SK-N-SH treated with all-trans-retinoic acid at 6 μM for 48 hours (cell line): Measurements from ENCODE around the gene TMEM132D.

ENCODE experiments used
- ARNTL ChIP-seq: fragments of 450-650 bp; formaldehyde crosslinking; IDR thresholded peaks from 2 replicates; pipeline ENCODE4 v1.5.0; 2020; ENCODE audit warnings: low read depth, mild to moderate bottlenecking, moderate library complexity, borderline replicate concordance
- PPARA ChIP-seq: fragments of 250-450 bp; sonication (Bioruptor Pico); IDR thresholded peaks from 2 replicates; pipeline ENCODE4 v1.5.0; 2020; ENCODE audit warnings: mild to moderate bottlenecking, borderline replicate concordance
- TCF4 ChIP-seq: fragments of 250-450 bp; sonication (Bioruptor Pico); IDR thresholded peaks from 2 replicates; pipeline ENCODE4 v1.8.0; 2021; ENCODE audit warnings: mild to moderate bottlenecking, moderate library complexity, borderline replicate concordance
- ZC3H10 ChIP-seq: fragments of 250-450 bp; sonication (Bioruptor Pico); IDR thresholded peaks from 2 replicates; pipeline ENCODE4 v1.5.1; 2021; ENCODE audit warnings: mild to moderate bottlenecking, moderate library complexity
- ZFP30 ChIP-seq: fragments of 450-650 bp; formaldehyde crosslinking; IDR thresholded peaks from 2 replicates; pipeline ENCODE4 v1.5.0; 2022; ENCODE audit warnings: mild to moderate bottlenecking, moderate library complexity
- ZNF70 ChIP-seq: fragments of 450-650 bp; formaldehyde crosslinking; IDR thresholded peaks from 2 replicates; pipeline ENCODE4 v1.5.0; 2020; ENCODE audit warnings: mild to moderate bottlenecking, moderate library complexity
- TF ChIP-seq, protein P1 (sequence below): fragments of 250-450 bp; sonication (Bioruptor Pico); IDR thresholded peaks from 2 replicates; pipeline ENCODE4 v1.8.0; 2020; ENCODE audit warnings: mild to moderate bottlenecking, moderate library complexity, borderline replicate concordance
- TF ChIP-seq, protein P2 (sequence below): fragments of 250-450 bp; sonication (Bioruptor Pico); IDR thresholded peaks from 2 replicates; pipeline ENCODE4 v1.5.1; 2020; ENCODE audit warnings: low read depth, mild to moderate bottlenecking, moderate library complexity
- TF ChIP-seq, protein P3 (sequence below): fragments of 250-450 bp; sonication (Bioruptor Pico); IDR thresholded peaks from 2 replicates; pipeline ENCODE4 v1.5.1; 2021; ENCODE audit warnings: mild to moderate bottlenecking, moderate library complexity

DNA sequence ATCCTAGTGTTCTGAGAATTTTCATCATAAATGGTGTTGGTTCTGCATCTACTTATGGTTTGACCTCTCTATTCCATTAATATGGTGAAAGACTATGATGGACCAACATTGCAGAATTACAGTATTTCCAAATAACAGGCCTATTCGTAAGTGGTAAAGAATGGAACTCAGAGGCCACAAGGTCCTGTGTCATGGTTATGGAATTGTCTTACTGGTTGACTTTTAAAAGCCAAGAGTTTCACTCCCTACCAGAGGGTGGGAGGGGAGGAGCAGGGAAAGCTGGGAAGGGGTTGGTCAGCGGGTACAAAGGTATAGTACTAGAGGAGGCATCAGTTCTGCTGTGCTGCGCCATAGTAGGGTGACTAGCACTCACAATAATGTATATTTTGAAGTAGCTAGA lies 153.4 kb downstream of the TMEM132D start:
- TF ChIP-seq, protein P1, sequence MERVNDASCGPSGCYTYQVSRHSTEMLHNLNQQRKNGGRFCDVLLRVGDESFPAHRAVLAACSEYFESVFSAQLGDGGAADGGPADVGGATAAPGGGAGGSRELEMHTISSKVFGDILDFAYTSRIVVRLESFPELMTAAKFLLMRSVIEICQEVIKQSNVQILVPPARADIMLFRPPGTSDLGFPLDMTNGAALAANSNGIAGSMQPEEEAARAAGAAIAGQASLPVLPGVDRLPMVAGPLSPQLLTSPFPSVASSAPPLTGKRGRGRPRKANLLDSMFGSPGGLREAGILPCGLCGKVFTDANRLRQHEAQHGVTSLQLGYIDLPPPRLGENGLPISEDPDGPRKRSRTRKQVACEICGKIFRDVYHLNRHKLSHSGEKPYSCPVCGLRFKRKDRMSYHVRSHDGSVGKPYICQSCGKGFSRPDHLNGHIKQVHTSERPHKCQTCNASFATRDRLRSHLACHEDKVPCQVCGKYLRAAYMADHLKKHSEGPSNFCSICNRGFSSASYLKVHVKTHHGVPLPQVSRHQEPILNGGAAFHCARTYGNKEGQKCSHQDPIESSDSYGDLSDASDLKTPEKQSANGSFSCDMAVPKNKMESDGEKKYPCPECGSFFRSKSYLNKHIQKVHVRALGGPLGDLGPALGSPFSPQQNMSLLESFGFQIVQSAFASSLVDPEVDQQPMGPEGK (CRISPR knock-in tag): no peak
- TF ChIP-seq ZNF70 (no peak), ZC3H10 (no peak), ZFP30 (CRISPR knock-in tag) (no peak), ARNTL (CRISPR knock-in tag) (no peak), TCF4 (CRISPR knock-in tag) (no peak), PPARA (no peak)
- TF ChIP-seq, protein P2, sequence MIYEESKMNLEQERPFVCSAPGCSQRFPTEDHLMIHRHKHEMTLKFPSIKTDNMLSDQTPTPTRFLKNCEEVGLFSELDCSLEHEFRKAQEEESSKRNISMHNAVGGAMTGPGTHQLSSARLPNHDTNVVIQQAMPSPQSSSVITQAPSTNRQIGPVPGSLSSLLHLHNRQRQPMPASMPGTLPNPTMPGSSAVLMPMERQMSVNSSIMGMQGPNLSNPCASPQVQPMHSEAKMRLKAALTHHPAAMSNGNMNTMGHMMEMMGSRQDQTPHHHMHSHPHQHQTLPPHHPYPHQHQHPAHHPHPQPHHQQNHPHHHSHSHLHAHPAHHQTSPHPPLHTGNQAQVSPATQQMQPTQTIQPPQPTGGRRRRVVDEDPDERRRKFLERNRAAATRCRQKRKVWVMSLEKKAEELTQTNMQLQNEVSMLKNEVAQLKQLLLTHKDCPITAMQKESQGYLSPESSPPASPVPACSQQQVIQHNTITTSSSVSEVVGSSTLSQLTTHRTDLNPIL (CRISPR knock-in tag): no peak
- TF ChIP-seq, protein P3, sequence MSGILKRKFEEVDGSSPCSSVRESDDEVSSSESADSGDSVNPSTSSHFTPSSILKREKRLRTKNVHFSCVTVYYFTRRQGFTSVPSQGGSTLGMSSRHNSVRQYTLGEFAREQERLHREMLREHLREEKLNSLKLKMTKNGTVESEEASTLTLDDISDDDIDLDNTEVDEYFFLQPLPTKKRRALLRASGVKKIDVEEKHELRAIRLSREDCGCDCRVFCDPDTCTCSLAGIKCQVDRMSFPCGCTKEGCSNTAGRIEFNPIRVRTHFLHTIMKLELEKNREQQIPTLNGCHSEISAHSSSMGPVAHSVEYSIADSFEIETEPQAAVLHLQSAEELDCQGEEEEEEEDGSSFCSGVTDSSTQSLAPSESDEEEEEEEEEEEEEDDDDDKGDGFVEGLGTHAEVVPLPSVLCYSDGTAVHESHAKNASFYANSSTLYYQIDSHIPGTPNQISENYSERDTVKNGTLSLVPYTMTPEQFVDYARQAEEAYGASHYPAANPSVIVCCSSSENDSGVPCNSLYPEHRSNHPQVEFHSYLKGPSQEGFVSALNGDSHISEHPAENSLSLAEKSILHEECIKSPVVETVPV (CRISPR knock-in tag): no peak
